AG04449 (cell line): ENCODE data around the gene FSHB.
"Not testable (repeated sequence)": the region's sequence is repeated elsewhere in the genome, so short reads cannot be mapped to it uniquely, and the experiment has no call there.

ENCODE experiments used
- CTCF ChIA-PET: fragments of 350-600 bp; formaldehyde crosslinking; extraction: SDS; loops from one replicate; lab custom pipeline; 2021; ENCODE audit warnings: antibody characterized with exemption; lab: Yijun Ruan, JAX
- POLR2A ChIA-PET: fragments of 400-600, 350-600 bp; formaldehyde crosslinking; extraction: SDS; loops from one replicate; lab custom pipeline; 2020; ENCODE audit warnings: antibody characterized with exemption, inconsistent platforms; lab: Yijun Ruan, JAX
- DNase-seq: peaks from one replicate; pipeline ENCODE4 v3.0.0-alpha.2; 2010; ENCODE audit warnings: low read depth, low spot score
- H3K4me3 ChIP-seq: 2 replicates; pipeline ENCODE4 v1.5.1; 2011; ENCODE audit warnings: low read depth, mild to moderate bottlenecking, control low read depth, low read length
- TF ChIP-seq, protein P1 (sequence below): IDR thresholded peaks from one replicate; pipeline ENCODE4 v1.5.1; 2011; ENCODE audit warnings: mild to moderate bottlenecking, moderate library complexity, low read length, control low read depth, inconsistent platforms; ENCODE audit not compliant: insufficient read depth; ENCODE audit errors: missing control alignments

FSHB gene

DNA sequence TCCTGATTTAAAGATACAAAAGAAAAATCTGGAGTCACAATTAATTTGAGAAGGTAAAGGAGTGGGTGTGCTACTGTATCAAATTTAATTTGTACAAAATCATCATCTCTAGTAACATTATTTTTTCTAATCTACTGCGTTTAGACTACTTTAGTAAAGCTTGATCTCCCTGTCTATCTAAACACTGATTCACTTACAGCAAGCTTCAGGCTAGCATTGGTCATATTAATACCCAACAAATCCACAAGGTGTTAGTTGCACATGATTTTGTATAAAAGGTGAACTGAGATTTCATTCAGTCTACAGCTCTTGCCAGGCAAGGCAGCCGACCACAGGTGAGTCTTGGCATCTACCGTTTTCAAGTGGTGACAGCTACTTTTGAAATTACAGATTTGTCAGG is at the start of gene FSHB:
FSHB (plus strand) TSS at position 301 of the 400 bp plus-strand sequence. CDS start 889 bp downstream, outside the sequence.
- ChIA-PET POLR2A (no interaction called here), CTCF (no interaction called here)
- H3K4me3 ChIP-seq, result no peak within 1 kb of the TSS
- no peak for DNase-seq
- TF ChIP-seq, protein P1, sequence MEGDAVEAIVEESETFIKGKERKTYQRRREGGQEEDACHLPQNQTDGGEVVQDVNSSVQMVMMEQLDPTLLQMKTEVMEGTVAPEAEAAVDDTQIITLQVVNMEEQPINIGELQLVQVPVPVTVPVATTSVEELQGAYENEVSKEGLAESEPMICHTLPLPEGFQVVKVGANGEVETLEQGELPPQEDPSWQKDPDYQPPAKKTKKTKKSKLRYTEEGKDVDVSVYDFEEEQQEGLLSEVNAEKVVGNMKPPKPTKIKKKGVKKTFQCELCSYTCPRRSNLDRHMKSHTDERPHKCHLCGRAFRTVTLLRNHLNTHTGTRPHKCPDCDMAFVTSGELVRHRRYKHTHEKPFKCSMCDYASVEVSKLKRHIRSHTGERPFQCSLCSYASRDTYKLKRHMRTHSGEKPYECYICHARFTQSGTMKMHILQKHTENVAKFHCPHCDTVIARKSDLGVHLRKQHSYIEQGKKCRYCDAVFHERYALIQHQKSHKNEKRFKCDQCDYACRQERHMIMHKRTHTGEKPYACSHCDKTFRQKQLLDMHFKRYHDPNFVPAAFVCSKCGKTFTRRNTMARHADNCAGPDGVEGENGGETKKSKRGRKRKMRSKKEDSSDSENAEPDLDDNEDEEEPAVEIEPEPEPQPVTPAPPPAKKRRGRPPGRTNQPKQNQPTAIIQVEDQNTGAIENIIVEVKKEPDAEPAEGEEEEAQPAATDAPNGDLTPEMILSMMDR, result no peak

DNA sequence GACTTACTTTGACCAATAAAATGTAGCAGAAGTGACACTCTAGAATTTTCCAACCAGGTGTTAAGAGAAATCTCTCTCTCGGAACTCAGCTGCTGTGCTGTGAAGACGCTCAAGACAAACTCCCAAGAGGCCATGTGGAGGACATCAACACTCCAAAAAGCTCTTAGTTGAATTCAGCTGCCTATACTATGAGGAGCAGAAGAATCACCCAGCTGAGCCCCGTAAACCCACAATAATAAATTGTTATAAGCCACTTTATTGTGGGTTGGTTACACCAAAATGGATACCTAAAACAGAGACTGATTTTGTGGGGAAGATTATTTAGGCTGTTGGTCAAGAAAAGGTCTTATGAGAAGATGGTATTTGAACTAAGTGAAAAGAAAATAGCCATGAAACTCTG is 44.1 kb upstream of the FSHB start:
- H3K4me3 ChIP-seq, result no peak overlapping the region
- CTCF ChIA-PET, result interaction anchor here (1.0 to 1.7 kb wide), 2 partner anchors 10 to 58 kb away, joined by 3 to 9 read pairs; no protein-coding TSS in a partner anchor
- TF ChIP-seq, protein P1, result no peak
- POLR2A ChIA-PET, result no interaction called here
- DNase-seq, result no peak

DNA sequence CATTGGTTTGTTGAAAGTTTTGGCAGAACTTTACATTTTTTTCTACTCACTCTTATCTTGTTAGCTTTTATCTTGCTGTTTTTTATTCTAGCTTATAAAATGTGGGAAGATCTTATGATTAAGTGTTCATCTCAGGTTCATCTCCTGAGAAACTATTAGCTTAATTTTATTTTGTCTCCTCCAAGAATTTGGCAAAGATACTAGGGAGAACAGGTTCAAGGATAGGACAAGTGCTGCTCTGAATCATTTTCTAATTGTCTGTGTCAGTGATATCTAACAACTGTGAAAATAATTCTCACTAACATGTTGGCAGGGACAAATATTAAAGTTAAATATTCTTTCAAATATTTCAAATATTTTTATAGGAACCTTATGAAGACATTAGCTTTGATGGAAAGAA is 38.2 kb upstream of the FSHB start:
- TF ChIP-seq, protein P1, result no peak
- ChIA-PET POLR2A (no interaction called here), CTCF (interaction anchor here (0.6 to 1.7 kb wide), 3 partner anchors 8 to 50 kb away, joined by 3 to 4 read pairs (median 3); no protein-coding TSS in a partner anchor)

DNA sequence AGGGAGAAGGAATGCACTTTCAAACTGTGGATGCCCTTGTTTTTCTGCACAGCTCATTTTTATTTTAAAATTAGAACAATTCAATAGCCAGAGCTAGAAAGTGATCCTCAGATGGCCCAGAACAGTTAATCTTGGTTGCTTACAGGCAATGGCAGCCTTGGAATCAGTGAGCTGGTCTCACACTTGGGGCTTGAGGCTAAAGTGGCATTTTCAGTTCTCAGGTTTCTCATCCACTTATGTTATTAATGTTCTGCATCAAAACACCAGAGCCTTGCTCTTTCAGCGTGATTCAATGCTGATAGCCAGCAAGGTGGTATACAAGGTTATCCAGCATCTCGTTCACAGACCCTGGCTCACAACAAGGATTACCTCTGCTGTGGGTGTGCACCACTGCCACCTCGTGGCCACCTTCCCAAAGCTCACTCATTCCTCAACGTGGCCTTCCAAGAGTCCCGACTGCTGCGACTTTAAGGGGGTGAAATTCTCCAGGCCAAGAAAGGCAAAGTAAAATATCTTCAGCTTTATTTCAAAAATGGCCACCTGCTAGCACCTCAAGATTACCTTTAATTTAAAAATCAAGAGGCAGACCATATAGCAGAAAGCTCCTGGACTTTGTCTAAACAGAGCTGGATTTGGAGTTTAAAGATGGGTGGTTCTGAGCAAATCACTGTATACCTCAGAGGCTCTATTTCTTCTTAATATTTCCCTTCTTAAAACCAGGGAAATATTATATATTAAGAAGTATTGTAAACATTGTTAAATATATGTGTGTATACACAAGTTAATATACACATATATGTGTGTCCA is 34.2 kb upstream of the FSHB start:
- no peak for DNase-seq
- TF ChIP-seq, protein P1, result peak; percentile 81
- POLR2A ChIA-PET, result no interaction called here
- CTCF ChIA-PET, result interaction anchor here (0.6 to 2.2 kb wide), 26 partner anchors 10 to 764 kb away, joined by 3 to 20 read pairs (median 4); no protein-coding TSS in a partner anchor
- no peak overlapping the region for H3K4me3 ChIP-seq

More for the DNA sequence above, 38.2 kb upstream of the FSHB start:
- no peak overlapping the region for H3K4me3 ChIP-seq
- DNase-seq, result no peak

DNA sequence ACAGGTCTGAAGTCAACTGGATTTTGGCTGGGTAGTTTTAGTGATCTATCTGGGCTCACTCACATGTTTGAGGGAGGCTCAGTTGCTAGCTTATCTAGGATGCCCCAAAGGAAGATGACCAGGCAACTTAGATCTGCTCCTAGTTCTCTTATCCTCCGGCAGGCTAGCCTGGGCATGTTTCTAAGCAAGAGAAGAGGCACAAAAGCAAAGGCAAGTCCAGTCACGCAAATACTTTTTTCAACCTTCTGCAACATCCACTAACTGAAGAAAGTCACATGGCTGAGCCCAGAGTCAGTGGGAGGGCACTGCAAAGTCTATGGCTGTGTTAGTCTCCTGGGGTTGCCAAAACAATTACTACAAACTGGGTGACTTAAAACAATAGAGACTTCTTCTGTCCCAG is 32.9 kb upstream of the FSHB start:
- CTCF ChIA-PET, result interaction anchor here (1.3 to 2.2 kb wide), 3 partner anchors 19 to 765 kb away, joined by 4 to 20 read pairs (median 13); no protein-coding TSS in a partner anchor
- no peak overlapping the region for H3K4me3 ChIP-seq
- POLR2A ChIA-PET, result no interaction called here
- TF ChIP-seq, protein P1, result no peak
- no peak for DNase-seq

DNA sequence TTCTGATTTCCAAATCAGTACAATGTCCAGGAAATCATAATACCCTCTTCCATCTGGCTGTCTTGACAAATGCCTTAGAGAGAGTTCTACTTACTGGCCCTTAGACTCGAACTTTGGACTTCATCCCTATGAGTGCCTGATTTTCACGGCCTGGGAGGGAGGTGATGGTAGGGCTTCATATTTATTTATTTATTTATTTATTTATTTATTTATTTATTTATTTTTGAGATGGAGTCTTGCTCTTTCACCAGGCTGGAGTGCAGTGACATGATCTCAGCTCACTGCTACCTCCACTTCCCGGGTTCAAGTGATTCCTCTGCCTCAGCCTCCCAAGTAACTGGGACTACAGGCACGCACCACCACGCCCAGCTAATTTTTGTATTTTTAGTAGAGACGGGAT is 27.8 kb upstream of the FSHB start:
- CTCF ChIA-PET, result interaction anchor here (1.4 kb wide), 1 partner anchor 10 kb away, joined by 3 read pairs; no protein-coding TSS in a partner anchor
- POLR2A ChIA-PET, DNase-seq, H3K4me3 ChIP-seq: not testable (repeated sequence)
